PC-9 (cell line): Measurements from ENCODE around the gene PATJ.

Source experiments
- EZH2 ChIP-seq: fragments of 200-600 bp; sonication (generic); IDR thresholded peaks from 2 replicates; pipeline ENCODE4 v1.8.0; 2017; ENCODE audit warnings: antibody characterized with exemption, low read depth
- TF ChIP-seq, protein P1 (sequence below): fragments of 200-600 bp; sonication (generic); conservative IDR thresholded peaks from 2 replicates; pipeline ENCODE4 v1.6.1; 2017; ENCODE audit warnings: mixed run types, antibody characterized with exemption, mild to moderate bottlenecking, moderate library complexity

DNA sequence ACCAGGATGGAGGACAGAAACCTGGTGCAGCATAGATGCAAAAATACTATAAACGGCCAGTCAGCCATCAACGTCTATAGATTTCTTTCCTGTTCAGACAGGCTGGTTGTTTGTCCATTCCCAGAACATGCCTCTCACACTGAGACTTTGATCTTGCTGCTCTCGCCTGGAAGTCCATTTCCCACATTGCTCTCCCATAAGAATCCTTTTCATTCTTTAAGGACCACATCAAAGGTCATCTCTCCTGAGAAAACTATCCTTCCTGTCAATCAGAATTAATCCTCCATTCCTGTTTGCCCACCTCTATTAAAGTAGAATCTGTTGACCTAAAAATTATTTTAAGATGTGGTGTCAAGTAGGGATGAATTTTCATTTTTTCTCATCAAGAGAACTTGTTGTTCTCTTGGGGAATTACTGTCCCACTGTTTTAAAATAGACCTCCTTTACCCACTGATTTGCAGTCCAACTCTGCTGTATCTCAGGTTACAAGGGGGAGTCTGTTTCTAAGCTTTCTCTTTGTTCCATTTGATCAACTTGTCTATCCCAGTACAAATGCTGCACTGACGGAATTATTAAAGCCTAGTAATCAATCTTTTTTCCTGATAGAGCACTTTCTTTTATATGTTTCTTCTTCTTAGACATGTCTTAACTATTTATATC is 172.7 kb downstream of the PATJ start:
- TF ChIP-seq, protein P1, sequence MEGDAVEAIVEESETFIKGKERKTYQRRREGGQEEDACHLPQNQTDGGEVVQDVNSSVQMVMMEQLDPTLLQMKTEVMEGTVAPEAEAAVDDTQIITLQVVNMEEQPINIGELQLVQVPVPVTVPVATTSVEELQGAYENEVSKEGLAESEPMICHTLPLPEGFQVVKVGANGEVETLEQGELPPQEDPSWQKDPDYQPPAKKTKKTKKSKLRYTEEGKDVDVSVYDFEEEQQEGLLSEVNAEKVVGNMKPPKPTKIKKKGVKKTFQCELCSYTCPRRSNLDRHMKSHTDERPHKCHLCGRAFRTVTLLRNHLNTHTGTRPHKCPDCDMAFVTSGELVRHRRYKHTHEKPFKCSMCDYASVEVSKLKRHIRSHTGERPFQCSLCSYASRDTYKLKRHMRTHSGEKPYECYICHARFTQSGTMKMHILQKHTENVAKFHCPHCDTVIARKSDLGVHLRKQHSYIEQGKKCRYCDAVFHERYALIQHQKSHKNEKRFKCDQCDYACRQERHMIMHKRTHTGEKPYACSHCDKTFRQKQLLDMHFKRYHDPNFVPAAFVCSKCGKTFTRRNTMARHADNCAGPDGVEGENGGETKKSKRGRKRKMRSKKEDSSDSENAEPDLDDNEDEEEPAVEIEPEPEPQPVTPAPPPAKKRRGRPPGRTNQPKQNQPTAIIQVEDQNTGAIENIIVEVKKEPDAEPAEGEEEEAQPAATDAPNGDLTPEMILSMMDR, result no peak
- TF ChIP-seq EZH2, result no peak
